Measurements from ENCODE around the gene TGM3.

The TGM3 gene

DNA sequence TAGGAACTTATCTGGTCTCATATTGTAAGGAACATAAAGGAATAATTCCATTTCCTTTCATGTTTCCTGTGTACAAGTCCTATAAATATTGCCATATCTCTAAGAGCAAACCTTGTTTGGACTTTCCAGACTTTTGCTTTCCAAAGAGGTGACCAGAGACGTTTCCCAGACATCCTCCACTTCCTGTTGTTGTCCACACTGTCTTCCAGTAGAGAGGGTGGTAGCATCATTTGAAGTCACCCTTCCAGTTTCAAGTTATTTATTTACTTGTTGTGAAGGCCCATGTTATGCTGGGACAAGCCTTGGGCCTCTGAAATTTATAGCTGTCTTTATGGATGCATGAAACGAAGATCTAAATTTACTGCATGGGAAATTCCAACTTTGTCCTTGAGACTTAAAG lies 10.6 kb upstream of the TGM3 start:
- DNase-seq = no peak

DNA sequence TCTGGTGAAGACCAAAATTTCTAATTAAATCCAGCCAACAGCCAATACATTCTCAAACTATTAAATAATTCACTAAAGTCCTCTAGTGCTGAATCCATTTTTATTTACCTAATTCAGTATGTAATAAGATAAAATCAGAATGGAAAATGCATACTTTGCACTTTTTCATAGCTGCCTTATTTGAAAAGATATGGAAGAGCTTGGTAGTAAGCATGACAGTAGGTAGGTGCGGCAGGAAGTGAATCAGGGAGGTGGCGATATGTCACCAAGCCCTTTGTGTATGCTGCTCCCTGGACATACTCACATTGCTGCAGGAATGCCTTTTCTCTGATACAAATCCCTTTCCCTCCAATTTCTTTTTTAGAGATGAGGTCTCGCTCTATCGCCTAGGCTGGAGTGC lies 10.2 kb upstream of the TGM3 start:
- no peak for DNase-seq

DNA sequence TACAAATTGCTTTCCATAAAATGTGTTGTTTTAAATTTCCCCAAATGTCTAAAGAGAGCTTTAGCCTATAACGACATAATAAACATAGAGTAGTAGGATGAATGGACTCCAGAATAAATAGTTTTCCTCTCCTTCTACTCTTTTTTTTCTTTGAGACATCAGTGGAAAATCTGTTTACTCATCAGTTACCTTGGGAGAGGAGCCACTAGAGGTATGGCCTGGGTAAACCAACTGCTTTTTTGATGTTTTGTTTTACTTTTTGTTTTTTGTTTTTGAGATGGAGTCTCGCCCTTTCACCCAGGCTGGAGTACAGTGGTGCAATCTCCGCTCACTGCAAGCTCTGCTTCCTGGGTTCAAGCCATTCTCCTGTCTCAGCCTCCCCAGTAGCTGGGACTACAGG lies 8.3 kb upstream of the TGM3 start:
- DNase-seq = no peak

DNA sequence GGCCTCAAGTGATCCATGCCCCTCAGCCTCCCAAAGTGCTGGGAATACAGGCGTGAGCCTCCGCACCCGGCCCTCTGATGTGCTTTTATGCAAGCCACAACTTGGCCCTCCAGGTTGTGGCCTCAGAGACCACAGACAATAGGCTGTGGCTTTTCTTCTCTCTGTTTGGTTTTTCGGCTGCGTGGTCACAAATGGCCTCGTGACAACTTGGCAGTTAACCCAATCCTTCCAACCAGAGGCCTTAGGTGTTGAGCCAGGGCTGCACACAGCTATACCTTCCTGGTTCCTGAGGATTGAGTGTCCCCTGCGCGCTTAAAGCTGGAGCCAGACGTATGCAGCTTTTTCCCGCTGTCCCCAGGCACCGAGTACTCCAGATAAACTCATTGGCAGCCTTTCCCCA lies 6.3 kb upstream of the TGM3 start:
- DNase-seq = no peak

DNA sequence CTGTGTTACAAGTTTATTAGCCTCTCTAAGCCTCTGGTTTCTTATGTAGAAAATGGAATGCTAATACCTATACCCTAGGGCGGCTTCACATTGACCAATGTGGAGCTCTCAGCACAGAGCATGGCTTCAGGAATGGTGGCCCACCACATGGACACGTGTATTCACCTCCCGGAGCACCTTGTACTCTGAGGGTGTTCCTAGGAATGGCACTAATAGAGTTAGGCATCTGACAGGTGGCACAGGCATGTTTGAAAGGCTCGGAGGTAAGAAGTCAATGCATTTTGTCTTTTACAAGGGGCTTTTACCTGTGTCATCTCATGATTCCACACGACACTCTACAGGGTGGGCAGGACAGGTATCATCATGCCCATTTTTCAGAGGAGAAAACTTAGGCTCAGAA lies 5.3 kb upstream of the TGM3 start:
- DNase-seq = no peak

DNA sequence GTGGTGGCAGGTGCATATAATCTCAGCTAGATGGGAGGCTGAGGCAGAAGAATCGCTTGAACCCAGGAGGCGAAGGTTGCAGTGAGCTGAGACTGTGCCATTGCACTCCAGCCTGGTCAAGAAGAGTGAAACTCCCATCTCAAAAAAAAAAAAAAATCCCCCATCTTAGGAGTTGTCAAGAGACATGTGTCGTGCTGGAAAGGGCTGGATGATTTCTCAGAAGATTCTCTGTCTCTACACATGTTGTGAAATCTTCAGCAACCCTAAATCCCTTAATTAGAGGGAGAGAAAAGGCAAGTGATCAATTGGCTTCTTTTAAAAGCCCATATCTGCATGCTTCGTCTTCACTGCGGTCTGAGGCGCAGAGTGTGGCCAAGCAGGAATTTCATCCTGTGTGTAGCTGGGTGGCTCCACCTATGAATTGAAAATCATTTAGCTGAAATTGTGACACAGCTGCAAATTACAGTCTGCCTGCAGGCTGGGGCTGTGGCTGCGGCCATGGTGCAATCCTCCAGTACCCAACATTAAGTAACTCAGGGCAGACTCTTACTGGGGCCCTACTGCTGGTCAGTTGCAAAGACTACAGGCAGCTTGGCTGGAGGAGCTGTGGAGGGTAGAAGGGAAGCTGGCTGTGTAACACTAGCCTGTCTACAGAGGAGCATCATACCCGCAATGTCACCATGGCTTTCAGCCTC lies 3.2 kb upstream of the TGM3 start:
- no peak for DNase-seq

DNA sequence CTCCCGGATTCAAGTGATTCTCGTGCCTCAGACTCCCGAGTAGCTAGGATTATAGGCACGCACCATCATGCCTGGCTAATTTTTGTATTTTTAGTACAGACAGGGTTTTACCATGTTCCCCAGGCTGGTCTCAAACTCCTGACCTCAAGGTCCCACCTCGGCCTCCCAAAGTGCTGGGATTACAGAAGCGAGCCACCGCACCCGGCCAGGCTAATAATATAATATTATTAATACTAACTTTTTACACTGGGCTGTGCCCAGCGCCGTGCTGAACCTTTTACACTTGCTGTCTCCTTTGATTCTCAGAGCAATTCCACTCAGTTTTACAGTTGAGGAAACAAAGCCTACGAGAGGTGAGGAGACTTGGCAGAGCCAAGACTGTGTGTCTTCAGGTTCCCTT lies 2.3 kb upstream of the TGM3 start:
- DNase-seq = no peak

DNA sequence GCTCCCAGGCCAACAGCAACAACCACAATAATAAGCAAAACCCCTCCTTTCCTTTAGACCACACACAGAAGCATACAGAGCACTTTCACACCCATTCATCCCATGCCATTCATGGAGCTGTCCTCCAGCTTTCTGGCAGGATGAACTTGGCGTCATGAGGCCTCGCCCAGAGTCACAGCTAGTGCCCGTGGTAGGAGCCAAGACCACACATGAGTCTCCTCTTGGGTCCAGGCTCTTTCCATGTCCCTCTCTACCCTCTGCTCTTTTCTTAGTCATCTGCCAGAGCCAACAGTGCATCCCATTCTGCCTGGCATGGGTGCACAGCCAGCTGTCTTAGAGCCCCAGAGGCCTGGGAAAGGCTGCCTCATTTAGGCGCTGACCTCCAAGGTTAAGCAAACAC lies 1.8 kb upstream of the TGM3 start:
- no peak for DNase-seq

DNA sequence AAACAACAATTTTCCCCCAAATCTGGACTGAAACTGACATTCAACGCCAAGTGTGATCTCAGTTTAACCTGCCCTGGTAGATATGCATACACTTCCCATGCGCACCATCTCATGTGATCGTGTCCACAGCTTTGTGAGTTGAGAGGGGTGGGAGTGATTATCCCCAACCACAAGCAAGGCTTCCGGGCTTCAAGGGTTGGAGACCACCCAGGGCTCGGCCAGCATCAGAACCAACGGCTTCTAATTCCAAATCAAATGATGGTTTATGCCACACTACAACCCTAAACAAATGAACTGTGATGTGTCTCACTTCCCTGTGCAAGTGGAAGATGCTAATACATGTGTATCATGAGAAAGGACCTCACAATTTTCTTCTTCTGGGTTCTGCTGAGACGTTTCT lies 515 bp upstream of the TGM3 start:
- no peak for DNase-seq

DNA sequence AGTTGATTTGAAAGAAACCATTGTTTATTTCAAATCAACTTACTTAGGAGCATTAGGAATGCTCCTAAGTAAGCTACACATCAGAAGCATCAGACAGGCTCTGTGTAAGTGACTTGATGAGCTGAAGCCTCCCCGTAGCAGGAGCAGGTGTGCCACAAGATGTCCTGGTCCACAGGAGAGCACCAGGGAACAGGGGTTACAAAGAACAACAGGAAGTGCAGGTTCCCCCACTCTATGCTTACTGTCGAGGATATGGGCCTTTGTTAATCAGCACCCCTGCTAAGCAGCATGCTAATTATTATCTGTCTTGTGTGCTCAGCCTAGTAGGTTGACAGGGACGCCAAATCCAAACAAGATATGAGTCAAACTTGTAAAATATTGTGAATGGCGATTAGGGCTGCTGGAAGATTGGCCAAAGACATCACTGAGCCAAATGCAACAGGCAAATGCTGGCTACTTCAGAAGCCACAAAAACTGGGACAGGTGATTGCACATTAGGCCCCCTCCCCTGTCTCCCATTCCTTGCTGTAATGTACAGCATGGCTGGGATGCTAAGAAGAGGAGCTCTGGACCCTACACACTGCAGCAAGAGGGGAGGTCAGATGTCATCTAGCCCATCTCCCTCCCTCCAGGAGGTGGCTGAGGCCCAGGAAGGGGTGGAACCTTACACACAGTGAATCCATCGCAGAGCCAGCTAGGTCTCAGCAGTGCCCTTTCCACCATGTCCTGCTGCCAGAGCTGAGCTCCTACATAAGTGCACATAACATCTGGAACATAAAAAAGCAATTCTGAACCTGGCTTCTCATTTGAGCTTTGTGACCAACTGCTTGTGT lies 939 bp downstream of the TGM3 start:
- no peak for DNase-seq

DNA sequence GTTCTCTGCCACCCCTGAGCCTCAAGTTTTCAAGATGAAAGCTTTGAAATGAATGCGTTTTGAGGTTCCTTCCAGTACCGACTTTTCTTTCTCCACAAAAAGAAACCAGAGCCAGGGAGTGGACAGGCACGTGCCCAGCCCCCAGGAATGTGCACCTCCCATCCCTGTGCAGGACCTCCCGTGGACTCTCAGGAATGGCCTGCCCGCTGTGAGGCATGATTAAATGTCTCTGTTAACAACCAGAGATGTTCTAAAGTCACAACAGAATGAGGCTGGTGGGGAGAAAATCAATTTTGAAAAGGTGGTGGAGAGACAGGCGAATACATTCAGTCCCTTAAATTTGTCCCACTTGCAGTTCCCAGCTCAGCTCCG lies 1.5 kb downstream of the TGM3 start:
- DNase-seq = no peak

DNA sequence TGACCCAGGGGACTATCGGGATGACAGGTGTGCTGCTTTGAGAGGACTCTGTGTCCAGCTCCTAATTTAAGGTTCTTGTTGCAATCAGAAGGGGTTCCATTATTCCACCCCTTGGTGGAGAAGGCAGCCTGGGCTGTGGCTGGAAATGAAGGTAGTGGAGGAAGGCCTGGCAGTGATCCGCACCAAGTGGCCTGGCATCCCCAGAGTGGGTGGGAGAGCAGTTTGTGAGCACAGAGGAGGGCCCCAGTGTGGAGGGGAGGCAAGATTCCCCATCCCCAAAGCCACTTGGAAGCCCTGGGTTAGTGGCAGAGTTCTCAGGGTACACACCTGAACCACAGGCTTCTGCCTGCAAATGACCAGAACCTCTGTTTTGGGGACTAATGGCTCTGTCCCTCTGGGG lies 2.3 kb downstream of the TGM3 start:
- no peak for DNase-seq

DNA sequence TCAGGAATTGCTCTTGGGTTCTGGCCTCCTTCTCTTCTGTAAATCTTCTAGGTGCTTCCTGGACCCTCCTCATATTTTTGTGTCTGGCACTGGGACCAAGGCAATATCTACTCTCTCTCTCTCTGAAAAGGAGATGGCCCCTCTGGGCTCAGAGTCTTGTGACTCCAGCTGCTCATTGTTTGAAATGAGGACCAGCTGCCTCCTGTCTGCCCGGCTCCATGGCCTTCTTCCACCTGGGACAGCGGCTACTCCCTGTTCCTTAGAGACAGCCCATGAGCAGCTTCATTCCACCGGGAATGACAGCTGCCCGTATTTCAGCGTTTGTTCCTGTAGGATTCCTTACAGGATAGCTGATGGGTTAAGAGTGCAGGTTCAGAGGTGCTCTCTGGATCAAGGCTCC lies 2.9 kb downstream of the TGM3 start:
- no peak for DNase-seq

DNA sequence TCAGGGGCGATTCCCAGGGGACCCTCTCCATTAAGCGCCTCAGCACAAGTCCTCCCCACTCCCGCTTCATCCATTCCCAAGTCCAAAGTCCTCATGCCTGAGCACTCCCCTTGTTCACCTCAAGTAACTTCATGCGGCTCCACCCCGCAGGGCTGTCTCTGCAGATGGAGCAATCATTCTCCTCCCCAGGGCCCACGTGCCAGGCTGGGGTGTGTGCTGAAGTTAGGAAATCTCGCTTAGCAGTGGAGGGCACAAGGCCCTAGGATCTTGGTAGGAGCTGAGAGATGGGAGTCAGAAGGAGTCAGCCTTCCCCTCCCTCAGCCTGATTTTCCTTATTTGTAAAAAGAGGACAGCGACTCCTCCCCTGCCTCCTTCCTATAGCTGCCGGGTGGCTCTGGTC lies 3.5 kb downstream of the TGM3 start:
- DNase-seq = no peak

DNA sequence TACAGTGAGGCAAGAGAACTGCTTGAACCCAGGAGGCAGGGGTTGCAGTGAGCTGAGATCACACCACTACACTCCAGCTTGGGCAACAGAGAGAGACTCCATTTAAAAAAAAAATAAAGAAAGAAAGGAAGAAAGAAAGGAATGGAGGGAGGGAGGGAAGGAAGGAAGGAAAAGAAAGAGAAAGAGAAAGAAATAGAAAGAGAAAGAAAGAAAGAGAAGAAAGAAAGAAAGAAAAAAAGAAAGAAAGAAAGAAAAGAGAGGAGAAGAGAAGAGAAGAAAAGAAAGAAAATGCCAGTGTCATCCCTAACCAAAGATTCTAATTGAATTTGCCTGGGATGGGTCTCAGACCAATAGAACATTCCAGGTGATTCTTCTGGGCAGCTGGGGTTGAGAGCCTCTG lies 4.2 kb downstream of the TGM3 start:
- DNase-seq = no peak

DNA sequence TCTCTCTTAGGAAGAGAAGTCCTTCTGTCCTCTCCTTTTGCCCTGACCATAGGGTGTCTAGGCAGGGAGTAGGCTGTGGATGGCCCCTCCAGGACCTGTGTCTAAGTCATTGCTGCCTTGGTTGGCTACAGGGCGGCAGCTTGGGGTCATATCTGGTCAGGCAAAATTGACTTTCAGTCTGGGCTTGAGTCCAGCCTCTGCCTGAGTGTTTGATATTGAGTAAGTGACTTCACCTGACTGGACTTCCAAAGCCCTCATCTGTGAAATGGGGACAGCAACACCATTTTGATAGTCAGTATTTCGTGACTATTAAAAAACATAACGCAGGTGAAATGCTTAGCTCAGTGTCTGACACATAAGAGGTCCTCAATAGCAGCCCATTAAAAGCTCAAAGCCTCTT lies 4.6 kb downstream of the TGM3 start:
- DNase-seq = no peak

DNA sequence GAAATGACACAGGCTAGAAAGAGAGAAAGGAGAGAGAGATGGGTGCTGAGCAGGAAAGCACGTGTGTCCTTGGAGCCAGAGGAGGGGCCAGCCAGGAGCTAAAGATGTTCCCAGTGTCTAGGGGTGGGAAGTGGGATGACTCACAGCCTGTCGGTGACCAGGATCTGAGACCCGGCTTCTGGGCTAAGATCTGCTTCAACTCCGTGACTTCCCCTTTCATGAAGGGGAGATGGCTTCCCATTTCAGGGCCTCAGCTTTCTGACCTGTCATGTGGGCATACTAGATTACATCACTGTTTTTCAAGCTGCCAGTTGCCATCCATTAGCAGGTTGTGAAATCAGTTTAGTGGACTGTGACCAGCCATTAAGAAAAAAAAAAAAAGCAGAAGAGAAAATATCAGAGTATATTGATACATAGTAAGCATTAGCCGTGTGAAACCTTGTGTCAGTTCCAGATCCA lies 5.4 kb downstream of the TGM3 start:
- DNase-seq = no peak

DNA sequence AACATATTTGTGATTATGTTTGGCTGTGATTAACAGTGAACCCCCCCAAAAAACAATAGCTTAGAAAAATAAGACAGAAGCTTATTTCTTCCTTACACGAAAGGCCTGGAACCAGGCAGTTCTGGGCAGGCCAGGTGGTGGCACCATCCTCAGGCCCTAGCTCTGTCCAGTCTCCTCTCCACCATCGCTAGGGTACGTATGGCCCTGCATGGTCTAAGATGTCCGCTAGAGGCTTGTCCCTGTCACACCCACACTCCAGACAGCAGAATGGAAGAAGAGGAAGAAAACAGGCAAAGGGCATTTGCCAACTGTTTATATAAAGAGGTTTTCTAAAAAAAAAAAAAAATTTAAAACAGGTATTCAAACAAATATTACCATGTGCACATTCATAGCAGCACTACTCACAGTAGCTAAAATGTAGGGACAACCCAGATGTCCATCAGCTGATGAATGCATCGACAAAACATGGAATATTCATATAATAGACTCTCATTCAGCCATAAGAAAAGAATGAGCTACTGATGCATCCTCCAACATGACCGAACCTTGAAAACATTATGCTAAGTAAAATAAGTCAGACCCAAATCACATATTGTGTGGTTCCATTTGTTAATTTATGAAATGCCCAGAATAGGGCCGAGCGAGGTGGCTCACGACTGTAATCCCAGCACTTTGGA lies 6.7 kb downstream of the TGM3 start:
- no peak for DNase-seq

DNA sequence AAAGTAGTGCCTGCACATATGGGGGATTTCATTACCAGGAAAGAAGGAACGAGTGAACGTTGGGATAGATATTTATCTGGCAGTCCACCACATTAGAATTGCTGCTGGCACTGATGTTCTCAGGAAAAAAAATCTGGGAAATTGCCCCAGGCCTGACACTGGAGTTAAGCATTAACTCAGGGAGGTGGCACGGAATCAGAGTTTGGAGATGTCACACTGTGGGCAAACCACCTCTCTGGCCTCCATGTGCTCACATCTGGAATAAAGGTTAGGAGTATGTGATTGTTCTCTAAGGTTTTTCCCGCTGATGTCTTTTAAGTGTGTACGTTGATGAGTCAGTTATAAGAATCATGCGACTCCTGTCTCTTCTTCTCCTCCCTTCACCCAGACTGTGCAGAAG lies 7.9 kb downstream of the TGM3 start:
- no peak for DNase-seq

DNA sequence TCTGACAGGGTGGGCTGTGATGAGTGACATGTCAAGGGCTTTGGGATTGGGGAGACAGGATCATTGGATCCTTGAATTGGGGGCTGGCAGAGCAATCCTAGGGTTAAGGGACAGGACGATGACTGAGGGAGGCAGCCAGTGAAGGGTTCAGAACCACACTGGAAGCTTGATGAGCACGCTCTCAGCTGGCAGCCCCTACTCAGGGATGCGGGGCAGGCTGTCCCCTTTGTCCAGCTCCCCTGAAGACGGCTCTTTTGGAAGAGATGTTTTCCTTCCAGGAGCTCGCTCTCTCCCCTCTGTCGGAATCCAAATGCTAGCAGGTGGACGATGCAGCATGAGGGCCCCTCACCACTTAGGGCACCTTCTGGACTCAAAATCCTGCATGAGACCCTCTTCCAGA lies 8.4 kb downstream of the TGM3 start:
- DNase-seq = no peak

DNA sequence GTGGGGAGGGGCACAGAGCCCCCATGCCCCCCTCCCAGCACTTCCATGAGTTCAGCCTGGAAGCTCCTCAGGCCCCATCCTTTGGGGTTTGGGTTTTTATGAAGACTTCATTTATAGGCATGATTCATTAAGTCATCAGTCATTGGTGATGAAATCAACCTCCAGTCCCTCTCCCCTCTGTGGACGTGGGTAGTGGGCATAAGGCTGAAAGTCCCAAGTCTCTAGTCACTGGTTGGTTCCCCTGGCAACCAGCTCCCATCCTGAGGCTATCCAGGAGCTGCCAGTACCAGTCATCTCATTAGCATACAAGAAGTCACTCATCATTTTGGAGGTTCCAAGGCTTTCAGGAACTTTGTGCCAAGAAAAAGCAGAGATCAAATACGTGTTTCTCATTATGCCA lies 9.2 kb downstream of the TGM3 start:
- no peak for DNase-seq

DNA sequence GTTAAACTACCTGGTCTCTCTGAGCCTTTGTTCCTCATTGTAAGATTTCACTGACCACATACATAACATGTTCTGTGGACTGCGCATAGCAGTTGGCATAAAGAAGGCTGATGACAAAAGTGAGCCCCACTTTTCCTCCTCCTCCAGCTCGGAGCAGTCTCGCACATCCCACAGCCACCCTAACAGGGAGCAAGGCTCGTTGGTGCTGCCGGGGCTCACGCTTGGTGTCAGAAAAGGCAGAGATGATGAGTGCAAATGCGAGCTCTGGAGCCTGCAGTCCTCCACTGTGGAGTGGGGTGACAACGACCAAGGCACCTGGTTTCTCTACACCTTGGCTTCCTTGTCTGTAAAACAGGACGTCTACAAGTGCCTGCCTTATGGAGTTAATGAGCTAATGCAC lies 9.7 kb downstream of the TGM3 start:
- DNase-seq = no peak

DNA sequence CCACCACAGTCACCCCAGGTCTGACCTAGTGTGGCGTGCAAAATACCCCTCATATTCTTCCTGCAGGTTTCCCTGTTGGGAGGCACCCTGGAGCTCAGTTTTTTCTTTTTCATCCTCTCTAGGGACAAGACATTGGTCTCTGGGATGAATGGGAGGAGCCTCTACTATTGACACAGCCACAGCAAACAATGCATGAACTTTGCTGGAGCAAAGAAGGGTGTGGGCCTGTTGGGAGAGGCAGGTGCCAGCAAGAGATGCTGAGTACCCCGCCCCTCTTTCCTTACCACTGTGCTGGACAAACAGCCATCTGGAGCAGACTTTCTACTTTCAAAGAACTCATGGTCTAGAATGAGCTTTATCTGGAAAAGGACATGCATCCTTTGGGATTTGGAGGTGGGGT lies 10.1 kb downstream of the TGM3 start:
- DNase-seq = no peak

DNA sequence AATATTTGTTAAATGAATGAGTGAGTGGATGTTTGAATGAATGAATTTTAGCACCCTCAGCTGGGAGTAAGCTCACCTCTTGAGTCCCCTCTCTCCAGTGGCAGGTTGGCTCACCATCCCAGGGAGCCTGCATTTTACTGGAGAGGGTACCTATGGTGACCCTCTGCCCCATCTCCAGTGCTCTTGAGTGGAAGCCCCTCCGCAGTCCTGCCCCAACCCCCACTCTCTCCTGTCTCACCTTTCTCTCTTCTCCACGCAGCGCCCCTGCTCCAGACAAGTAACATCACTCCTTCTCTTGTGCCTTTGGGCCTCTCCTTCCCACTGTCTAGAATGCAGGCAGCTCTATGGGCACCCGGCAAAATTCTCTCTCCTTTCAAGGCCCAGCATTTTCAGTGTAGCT lies 11.3 kb downstream of the TGM3 start:
- no peak for DNase-seq

Data from activated gamma-delta T cell treated with Interleukin-2 at 50 U/mL for 16 hours (primary cell).